NCI-H524 treated with DMSO at 0.1 percent for 48 hours (cell line): ENCODE data around the gene AHRR.
"Not testable (repeated sequence)": the region's sequence is repeated elsewhere in the genome, so short reads cannot be mapped to it uniquely, and the experiment has no call there.

Experiments used
- DNase-seq: peaks from one replicate; lab custom pipeline; 2025; lab: John Stamatoyannopoulos, UW

The AHRR gene

DNA sequence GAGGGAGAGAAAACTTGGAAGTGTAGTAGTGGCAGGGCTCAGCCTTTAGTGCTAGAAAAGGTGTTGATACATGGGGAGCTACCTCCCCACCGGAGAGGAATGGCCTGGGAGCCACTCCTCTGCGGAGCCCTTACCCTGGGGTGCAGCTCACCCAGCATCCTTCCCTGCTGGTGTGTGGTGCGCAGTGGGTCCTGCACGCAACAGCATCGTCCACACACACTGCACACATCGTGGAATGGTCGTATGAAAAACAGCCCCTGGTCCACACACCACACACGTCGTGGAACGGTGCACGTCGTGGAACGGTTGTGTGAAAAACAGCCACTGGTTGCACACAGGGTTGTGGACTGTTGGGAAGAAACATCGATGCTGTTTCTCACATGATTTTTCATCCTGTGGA lies 16.1 kb upstream of the AHRR start:
- DNase-seq, result no peak

DNA sequence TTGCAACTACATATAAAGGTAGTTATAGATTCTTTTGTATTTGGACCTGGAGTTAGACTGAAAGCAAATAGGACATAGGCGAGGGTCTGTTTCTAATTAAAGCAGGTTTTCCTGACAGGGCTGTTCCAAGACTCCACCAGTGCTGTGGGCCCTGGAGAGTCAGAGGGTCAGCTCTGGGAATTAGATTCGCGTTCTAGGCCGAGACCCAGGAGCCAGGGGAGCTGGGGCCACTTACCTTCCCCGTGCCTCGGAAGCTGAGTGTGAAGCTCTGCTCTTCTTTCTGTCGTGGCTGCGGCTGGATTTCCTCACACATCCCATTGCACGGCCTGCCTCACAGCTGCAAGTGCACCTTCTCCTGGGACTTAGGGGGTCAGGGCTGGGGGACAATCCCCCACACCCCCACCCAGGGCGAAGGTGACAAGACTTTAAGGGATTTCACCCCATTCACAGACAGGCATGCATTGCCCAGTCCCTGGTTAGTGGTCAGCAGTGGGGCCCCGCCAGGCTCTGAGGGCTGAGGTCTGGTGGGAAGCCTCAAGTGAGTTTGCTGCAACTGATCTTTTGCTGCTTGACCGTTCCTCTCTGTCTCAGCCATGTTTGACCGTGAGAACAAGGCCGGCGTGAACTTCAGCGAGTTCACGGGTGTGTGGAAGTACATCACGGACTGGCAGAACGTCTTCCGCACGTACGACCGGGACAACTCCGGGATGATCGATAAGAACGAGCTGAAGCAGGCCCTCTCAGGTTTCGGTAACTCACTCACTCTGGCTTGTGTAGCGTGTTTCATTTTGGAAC lies 15.3 kb upstream of the AHRR start:
- DNase-seq, result no peak

GRCh38 chr5:307306-307705 lies 14.2 kb upstream of the AHRR start:
- DNase-seq, result no peak

GRCh38 chr5:307794-308579 lies 13.5 kb upstream of the AHRR start:
- DNase-seq, result no peak

DNA sequence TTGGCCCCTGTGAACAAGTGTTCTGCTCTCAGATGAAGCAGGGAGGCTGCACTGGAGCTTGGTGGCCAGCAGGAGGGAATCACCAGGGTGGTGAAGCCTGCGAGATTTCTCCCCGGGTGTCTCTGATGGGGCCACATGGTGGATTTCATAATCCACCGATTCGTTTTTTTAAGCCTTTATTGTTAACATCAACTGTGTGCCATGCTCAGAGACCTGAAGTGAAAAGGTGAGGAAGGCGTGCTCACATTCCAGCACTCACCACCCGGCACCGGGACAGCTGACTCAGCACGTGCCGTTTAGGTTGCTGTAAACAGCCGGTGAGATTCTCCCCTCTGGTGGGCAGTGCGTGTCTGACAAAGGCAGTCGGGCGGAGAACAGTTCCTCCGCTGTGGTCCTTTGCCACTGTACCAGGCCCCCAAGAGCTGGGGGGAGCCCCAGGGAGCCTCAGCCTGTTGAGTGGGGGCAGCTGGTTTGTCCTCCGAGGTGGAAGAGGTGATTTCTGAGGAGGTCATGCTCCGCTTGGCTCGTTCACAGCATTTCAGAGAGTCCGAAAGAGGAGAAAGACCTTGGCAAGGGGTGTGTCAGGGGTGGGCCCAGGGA lies 12.7 kb upstream of the AHRR start:
- no peak for DNase-seq

DNA sequence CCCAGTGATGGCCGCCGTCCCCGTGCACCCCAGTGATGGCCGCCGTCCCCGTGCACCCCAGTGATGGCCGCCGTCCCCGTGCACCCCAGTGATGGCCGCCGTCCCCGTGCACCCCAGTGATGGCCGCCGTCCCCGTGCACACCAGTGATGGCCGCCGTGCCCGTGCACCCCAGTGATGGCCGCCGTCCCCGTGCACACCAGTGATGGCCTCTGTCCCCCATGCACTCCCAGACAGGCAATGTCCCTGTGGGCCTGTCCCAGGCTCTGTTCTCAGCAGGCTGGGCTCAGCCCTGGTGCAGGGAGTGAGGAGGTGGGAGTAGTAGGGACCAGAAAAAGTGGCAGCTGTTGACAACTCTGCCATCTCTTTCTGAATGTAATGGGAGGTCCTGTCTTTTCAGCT lies 11.7 kb upstream of the AHRR start:
- DNase-seq, result not testable (repeated sequence)

DNA sequence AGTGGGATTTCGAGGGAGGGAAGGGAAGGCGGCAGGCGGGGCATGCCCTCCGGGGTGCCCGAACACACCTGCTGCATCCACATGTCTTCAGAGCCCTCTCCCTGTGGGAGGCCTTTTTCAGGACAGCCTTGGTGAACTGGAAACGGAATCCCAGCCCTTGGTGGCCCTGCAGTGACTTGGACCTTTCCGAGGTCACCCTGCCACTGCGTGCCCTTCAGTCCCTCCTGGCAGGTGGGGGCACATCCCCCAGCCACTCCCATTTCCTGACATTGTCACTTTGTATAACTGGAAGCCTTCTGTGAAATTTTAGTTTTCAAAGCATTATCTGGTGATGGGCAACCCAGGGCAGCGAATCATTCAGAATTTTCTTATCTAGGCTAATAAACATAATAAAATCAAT lies 11.0 kb upstream of the AHRR start:
- DNase-seq, result no peak

DNA sequence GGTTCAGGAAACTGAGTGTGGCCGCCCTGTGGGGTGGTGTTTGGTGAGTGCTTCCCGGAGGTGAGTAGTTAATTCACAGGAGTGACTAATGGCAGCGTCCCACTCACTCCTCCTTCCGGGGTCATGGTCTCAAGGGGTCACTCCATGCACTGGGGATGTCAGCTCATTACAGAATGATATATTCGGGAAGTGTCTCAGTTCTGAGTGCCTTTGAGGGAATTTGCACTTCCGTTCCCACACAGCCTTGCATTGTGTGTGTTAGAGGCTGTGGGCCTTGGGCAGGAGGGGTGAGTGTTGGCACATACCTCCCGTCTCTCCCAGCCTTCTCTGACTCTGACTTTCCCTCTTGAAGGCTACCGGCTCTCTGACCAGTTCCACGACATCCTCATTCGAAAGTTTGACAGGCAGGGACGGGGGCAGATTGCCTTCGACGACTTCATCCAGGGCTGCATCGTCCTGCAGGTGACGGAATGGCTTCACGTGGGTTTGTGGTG lies 10.5 kb upstream of the AHRR start:
- no peak for DNase-seq

- DNase-seq, result no peak
Measured at GRCh38 chr5:311963-312362, 9.6 kb upstream of the AHRR start.

DNA sequence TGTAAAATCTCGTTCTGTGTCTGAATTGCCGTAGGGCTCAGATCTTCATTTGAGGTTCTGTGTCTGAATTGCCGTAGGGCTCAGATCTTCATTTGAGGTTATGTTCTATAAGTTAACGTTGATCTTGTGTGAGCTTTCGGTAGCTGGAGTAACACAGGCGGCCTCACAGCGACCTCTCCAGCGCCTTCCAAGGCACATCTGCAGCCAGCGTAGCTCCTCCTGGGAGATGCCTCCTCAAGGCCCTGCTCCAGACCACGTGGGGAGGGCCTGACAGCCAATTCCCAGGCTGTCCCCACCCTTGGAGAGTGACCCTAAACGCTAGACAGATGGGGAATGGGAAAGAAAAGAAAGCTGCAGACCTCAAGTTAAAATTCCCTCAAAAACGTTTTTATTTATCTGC lies 8.7 kb upstream of the AHRR start:
- no peak for DNase-seq

DNA sequence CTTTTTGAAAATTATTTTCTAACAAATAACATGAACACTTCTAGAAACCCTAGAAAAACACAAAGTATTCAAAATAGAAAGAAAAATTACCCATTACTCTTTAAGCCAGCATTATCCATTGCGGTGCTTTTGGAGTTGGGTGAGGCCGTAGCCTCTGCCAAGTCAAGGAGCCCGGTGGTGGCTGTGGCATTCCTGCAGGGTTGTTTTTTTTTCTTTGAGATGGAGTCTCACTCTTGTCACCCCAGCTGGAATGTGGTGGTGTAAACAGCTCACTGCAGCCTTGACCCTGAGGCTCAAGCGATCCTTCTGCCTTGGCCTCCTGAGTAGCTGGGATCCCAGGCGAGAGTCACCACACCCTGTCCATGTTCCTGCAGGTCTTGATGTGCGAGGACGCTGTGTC lies 8.2 kb upstream of the AHRR start:
- no peak for DNase-seq

GRCh38 chr5:313806-314376 lies 7.6 kb upstream of the AHRR start:
- no peak for DNase-seq

GRCh38 chr5:314676-315487 lies 6.6 kb upstream of the AHRR start:
- DNase-seq, result no peak

DNA sequence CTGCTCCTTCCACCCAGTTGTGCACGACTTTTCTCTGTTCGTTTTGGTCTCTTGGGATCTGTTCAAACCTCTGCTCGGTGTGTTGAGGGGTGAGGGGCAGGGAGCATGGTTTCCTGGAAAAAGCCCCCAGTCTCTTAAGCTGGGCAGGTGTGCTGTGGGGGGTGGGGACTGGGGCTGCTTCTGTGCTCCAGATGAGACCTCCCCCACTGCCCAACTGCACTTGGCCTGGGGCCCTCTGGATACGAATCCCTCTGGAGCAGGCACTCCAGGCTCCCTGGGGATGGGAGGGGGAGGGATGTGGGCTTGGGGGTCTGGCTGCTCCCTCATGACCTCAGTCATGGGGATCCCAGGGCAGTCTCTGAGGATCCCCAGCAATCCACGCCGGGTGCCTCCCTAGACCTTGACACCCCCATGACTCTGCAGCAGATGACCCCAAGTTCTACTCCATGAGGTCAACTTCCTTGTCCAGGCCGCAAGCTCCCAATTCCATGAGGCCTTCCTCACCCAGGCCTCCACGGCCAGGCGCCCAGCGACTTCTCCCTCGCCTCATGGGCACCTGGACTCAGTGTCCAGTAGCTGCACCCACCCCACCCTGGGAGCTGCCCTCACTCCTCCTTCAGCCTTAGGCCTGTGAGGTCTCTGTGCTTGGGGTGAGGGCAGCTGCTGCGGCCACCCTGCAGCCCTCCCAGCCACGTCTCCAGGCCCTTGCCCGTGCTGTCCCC lies 5.9 kb upstream of the AHRR start:
- DNase-seq, result no peak

DNA sequence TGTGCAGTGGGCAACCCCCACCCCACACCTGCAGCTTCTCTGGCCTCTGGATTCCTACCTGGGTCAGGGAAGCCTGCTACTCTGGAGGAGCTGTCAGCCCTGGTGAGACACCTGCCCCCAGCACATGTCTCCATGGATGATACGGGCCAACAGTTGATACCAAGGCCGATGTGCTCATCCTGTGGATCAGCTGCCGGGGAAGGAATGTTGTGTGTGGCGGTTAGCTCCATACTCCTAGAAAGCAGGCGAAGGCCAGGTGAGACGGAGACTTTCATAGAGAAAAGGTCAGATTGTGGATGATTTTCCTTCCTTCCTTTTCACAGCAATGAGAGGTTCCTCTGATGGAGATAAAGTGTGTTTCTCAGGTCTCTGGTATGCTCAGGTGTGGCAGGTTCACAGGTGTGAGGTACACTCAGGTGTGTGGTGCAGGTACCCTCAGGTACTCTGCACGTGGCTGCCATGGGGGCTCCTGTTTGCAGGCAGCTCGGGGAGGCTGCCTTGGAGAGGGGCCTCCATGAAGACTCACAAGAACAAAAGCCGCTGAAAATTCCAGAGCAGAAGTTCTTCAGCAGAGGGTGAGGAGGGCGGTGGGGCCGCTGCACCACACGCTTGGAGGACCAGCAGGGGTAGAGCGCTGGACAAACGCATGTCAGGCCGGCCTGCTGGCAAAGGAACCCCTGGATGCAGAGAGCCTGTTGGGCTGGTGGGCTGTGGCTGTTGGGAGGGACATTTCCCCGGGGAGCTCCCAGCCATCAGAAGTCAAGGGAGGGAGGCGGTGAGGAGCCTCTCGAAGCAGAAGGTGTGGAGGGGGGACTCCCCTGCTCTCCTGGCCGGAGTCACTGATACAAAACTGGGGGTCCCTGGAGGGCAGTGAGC lies 5.1 kb upstream of the AHRR start:
- no peak for DNase-seq

DNA sequence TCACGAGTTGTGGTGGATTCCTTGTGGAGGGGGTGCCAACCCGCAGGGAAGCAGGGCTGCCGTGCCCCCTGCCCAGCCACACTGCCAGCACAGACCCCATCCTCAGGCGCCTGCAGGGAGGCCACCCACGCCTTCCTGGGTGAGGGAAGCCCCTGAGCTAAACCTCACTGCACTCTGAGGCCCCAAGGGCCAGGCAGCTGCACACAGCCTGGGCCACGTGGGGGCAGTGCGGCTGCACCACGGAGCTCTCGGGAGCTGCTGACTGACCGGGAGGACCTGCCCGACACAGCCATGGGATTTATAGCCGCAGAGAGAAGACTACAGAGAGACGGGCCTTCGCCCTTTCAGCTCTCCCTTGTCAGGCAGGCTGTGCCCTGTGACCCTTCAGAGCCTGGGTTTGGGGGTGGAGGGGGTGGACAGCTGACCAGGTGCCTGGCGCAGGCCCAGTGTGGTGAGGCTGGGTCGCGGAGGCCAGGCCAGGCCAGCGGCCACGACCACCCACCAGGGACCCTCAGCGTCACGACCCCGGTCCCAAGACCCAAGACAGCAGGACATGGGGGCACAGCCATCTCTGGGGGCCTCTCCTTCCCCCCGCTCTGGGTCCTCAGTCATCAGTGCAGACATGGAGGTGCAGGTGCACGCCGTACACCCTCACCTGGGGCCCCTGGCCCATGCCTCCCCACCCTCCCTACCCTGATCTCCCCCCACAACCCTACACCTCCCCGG lies 4.3 kb upstream of the AHRR start:
- no peak for DNase-seq

DNA sequence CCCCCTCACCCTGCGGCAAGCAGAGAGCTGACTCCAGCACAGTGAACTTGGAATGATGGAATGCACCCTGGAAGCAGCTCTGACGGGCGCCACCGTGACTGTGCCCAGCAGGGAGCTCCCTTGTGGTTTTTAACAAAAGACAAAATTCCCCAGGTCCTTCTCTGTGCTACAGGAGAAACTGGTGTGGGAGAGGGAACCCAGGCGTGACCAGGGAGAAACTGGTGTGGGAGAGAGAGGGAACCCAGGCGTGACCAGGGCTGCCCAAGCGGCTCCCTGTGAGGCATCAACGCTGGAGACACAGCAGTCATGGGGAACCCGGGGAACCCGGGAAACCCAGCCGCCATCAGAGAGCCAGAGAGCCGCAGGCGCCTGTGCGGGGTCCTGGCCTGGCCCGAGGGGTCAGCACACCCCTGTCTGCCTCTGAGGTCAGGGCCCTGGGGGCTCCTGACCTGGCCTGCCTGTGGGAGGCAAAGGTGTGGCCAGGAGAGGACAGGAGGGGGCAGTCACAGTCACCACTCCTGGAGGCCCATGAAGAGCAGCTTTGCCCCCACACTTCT lies 3.1 kb upstream of the AHRR start:
- DNase-seq, result no peak

- DNase-seq, result no peak
Measured at GRCh38 chr5:318931-319601, 2.4 kb upstream of the AHRR start.
